T-helper 2 cell treated with Interferon-gamma antibody and Interleukin-4, amounts not matched to agents 100 ng/mL and 5 ng/mL, for 36 hours (primary cell): ENCODE data around the gene ARHGEF19. TPM values are rescaled to one million over a fixed set of nuclear protein-coding genes. Genes with fewer than 3 reads are reported as not detected.
"Not testable (repeated sequence)": the region's sequence is repeated elsewhere in the genome, so short reads cannot be mapped to it uniquely, and the experiment has no call there.

Experiments used
- intact Hi-C: fragments of 100-400 bp; cut with micrococcal nuclease; formaldehyde crosslinking; loops from one replicate; pipeline ENCODE4 v1.15.1; 2023
- total RNA-seq: library from RNA; stranded (reverse); gene quantifications from 2 replicates; pipeline ENCODE4 v1.2.3, GENCODE V29; 2022

The ARHGEF19 gene
- total RNA-seq, 1 donor from 2014 or later, result 9.5 TPM

- intact Hi-C loops, result no loop called here
These were observed 43.7 kb downstream of the ARHGEF19 start for GRCh38 chr1:16168622-16169360.

GRCh38 chr1:16168144-16168495 is 44.3 kb downstream of the ARHGEF19 start:
- intact Hi-C loops, result not testable (repeated sequence)

GRCh38 chr1:16167331-16168143 is 44.9 kb downstream of the ARHGEF19 start:
- intact Hi-C loops, result no loop called here

- intact Hi-C loops, result no loop called here
These were observed 46.3 kb downstream of the ARHGEF19 start for GRCh38 chr1:16166117-16166516.

DNA sequence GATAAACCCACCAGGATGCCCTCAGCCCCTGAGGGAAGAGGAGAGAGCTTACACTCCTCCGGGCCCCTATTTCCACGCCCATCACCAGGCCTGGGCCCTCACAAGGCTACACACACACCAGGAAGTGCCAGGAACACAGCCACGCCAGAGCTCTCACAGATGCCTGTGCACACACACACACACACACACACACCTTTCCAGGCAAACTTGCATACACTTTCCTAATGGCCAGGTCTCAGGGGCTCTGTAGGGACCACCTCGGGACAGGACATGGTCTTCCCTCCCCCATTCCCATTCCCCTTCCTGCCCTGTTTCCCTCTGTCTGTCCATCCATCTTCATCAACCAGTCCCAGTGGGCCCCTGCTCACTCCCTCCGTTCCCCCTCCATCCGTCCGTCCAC is 46.9 kb downstream of the ARHGEF19 start:
- intact Hi-C loops, result no loop called here

GRCh38 chr1:16165073-16165364 is 47.4 kb downstream of the ARHGEF19 start:
- intact Hi-C loops, result no loop called here

- intact Hi-C loops, result no loop called here
These were observed 48.0 kb downstream of the ARHGEF19 start for GRCh38 chr1:16164213-16165072.

DNA sequence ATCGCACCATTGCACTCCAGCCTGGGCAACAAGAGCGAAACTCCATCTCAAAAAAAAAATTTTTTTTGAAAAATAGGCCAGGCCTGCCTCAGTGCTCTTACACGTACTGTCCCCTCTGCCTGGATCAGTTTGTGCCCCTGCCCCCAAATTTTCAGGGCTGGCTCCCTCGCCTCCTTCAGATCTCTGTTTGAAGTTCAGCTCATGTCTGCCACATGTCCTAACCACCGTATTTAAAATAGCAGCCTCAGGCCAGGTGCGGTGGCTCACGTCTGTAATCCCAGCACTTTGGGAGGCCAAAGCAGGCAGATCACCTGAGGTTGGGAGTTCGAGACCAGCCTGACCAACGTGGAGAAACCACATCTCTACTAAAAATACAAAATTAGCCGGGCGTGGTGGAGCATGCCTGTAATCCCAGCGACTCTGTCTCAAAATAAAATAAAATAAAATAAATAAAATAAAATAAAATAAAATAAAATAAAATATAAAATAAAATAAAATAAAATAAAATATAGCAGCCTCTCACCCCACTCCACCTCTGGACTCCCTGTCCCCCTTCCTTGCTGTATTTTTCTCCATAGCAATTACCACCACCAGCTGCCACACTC is 48.7 kb downstream of the ARHGEF19 start:
- intact Hi-C loops, result not testable (repeated sequence)

GRCh38 chr1:16162163-16162822 is 50.2 kb downstream of the ARHGEF19 start:
- intact Hi-C loops, result no loop called here

- intact Hi-C loops, result no loop called here
These were observed 50.7 kb downstream of the ARHGEF19 start for GRCh38 chr1:16161717-16162116.

GRCh38 chr1:16158993-16159831 is 53.2 kb downstream of the ARHGEF19 start:
- intact Hi-C loops, result no loop called here

DNA sequence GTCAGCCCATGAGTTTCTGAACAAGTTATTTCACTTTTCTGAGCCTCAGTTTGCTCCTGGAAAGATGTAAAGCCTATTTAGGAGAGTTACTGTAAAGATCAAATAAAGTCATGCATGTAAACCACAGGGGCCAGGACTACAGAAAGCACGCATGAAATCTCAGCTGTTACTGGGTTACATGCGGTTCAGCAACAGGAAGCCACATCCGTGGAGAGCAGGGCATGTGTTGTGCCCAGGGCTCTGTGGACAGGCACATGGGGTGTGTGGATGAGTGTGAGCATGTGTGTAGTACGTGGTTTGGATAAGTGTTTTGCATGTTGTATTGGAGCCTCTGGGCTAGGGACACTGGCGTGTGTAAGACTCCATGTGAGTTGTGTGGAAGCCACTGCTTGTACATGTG is 54.4 kb downstream of the ARHGEF19 start:
- intact Hi-C loops, result no loop called here

- intact Hi-C loops, result no loop called here
These were observed 55.5 kb downstream of the ARHGEF19 start for GRCh38 chr1:16156848-16157495.

DNA sequence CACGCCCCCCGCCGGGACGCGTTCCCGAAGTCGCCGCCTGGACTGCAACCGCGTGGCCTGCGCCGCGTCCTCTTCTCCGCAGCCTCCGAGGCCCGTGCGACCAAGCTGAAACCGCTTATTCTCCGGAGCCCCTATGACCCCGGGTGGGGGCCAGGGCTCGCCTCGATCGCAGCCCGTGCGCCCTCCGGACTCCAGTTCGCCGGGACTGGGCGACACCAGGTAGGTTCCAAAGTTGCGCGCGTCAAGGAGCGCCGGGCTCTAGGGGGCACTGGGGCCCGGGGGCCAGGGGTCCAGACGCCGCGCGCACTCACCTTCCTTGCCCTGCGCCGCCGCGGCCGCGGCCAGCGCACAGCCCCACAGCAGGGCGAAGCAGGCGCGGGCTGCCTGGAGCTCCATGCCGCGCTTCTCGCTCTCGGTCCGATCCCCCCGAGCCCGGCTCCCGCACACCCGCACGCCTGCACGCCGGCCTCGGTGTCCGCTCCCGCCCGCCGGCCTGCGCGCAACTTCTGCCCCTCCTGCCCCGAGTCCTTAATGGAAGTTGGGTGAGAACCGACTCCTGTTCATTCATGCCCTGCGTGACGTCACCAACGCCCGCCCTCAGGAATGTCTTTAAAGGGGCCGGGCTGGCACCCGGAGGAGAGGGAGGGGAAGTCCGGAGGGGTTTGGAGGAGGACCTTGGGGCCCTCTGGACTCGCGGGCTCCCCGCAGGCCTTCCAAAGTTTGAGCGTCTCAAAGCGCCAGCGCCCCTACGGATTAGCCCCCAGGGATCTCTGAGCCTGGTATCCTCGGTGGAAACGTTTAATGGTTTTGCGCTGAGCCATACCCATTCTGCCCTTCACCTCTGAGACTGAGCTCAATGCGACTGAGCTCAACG is 56.7 kb downstream of the ARHGEF19 start, which contains the start of gene EPHA2:
Gene EPHA2, minus strand, starts transcription at position 533 of the 874 bp plus-strand sequence. Its CDS starts 137 bp downstream, at position 396.
- intact Hi-C loops, result no loop called here

DNA sequence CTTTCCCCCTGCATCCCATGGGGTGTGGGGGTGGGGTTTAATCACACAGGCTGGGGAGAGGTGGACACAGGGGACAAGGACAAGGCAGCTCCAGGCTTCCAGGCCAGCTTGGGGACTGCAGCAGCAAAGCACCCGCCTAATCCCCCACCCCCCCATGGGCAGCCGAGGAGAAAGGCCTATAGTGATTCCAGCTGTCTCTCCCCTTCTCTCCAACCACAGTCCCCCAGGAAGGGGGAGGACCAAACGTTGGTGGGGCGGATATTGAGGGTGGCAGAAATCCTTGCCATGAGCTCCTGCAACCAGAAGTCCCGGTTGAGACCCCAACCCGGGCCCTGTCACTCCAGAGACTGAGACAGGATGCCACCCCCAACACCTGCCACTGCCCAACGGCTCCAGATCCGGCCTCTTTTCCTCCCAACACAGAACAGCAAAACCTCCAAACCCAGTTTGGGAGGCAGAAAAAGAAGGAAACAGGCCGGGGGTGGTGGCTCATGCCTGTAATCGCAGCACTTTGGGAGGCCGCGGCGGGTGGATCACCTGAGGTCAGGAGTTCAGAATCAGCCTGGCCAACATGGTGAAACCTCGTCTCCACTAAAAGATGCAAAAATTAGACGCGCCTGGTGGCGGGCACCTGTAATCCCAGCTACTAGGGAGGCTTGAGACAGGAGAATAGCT is 58.3 kb downstream of the ARHGEF19 start:
- intact Hi-C loops, result no loop called here

DNA sequence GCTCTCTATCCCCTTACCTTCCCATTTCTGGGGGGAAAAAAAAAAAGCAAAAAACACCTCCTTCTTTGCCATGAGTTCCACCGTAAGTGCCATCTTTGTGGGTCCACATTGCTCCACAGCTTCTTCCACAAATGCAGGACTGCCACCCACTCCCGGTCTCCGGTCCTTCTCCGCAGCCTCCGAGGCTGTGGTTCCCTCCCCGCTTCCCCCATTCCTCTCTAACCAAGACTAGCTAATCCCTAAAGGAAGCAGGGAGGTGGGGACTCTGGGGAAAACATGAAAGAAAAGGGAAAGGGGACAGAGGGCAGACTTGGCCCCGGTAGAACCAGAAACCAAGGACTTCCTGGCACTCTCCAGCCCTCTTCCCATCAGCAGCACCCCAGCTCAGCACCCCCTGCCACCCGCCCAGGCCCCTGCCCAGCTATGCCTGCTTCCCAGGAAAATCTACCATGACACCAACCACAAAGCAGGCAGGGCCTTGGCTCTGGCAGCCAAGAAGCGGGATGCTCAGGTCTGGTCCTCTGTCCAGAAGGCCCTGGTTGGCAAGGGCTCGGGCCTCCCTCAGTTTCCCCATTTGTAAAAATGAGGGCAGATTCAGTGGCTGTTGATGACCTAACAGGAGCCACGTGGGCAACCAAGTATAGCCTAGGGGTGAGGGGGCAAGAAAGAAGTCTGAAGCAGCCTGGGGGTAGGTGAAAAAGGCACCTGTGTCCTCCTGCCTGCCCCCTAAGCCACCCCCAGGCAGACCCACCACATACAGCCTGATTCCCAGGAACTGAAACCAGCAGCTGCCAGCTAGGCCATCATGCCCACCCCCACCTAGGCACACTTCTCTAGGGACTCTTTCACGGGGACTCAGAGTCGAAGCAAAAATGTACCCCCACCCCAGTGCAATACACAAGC is 59.1 kb downstream of the ARHGEF19 start:
- intact Hi-C loops, result no loop called here
